Lung (tissue), 12 donors: ENCODE measurements around the gene PLA2G10. TPM values are rescaled to one million over a fixed set of nuclear protein-coding genes. Genes with fewer than 3 reads are reported as not detected.

Experiments used
- ATAC-seq: fragments of 200-7000 bp; cut with Tn5 transposase; one replicate; pipeline ENCODE4 v1.9.1; 2020; ENCODE audit warnings: moderate number of reproducible peaks; ENCODE audit not compliant: insufficient read depth, low FRiP score
- DNase-seq, 3 donors: peaks; one replicate each; pipeline ENCODE4 v3.0.0-alpha.2; 2013 to 2017
- H3K27ac ChIP-seq, 2 donors: one replicate each; pipeline ENCODE4 v1.5.1; 2013; ENCODE audit warnings: mild to moderate bottlenecking in 2 of 2, moderate library complexity in 2 of 2, control low read depth in 1 of 2, inconsistent platforms in 1 of 2, low read depth in 1 of 2, low read length in 1 of 2
- H3K27me3 ChIP-seq, 3 donors: one replicate each; pipeline ENCODE4 v1.5.1; 2013; ENCODE audit warnings: low read length in 2 of 3; ENCODE audit not compliant: control insufficient read depth in 3 of 3, insufficient read depth in 3 of 3
- H3K36me3 ChIP-seq, 4 donors: one replicate each; pipeline ENCODE4 v1.5.1; 2013; ENCODE audit warnings: low read length in 4 of 4, mild to moderate bottlenecking in 1 of 4, moderate library complexity in 1 of 4; ENCODE audit not compliant: control insufficient read depth in 4 of 4, insufficient read depth in 4 of 4
- H3K4me1 ChIP-seq, 5 donors: one replicate each; pipeline ENCODE4 v1.5.1; 2013; ENCODE audit warnings: low read length in 5 of 5, mild to moderate bottlenecking in 2 of 5, moderate library complexity in 1 of 5; ENCODE audit not compliant: control insufficient read depth in 5 of 5, insufficient read depth in 5 of 5
- H3K4me3 ChIP-seq: one replicate; pipeline ENCODE4 v1.5.1; 2013; ENCODE audit warnings: mild to moderate bottlenecking, control low read depth, moderate library complexity
- H3K9ac ChIP-seq, 2 donors: one replicate each; pipeline ENCODE4 v1.5.1; 2013; ENCODE audit warnings: low read length in 2 of 2, control low read depth in 1 of 2; ENCODE audit not compliant: insufficient read depth in 1 of 2
- H3K9me3 ChIP-seq, 4 donors: one replicate each; pipeline ENCODE4 v1.5.1; 2013; ENCODE audit warnings: low read length in 3 of 4, mild to moderate bottlenecking in 1 of 4, moderate library complexity in 1 of 4; ENCODE audit not compliant: control insufficient read depth in 4 of 4, insufficient read depth in 3 of 4
- CTCF ChIP-seq: IDR thresholded peaks from 2 replicates; pipeline ENCODE4 v1.5.1; 2012; ENCODE audit warnings: mild to moderate bottlenecking; ENCODE audit errors: control extremely low read depth, extremely low read depth
- WGBS, 2 donors: extraction: QIAGEN DNeasy Blood & Tissue Kit; methylation state at CpG; one replicate each; pipeline ENCODE4 v1.1.7; 2013; 5-methylcytosine and 5-hydroxymethylcytosine counted together
- polyA plus RNA-seq, 2 donors: library from polyadenylated mRNA; stranded (reverse); fragments of 200-250 nt; gene quantifications; one replicate each; pipeline ENCODE4 v1.2.1, GENCODE V29; 2013
- total RNA-seq, 2 donors: library from RNA; depleted of rRNA in 1 of 2; stranded (reverse); fragments of >200 nt in 1 of 2; gene quantifications; one replicate each; pipeline ENCODE4 v1.2.1, GENCODE V29; 2014 to 2021
- donor health status: control.
- donor health status: control.
- donor health status: Bipolar disorder and iron deficiency.
- donor health status: healthy.
- donor health status: DM: yes; HTN: yes; CAD: no.

The PLA2G10 gene
- total and polyA plus RNA-seq, 4 donors: 0.40 to 10.1 (median 5.7) TPM

- H3K27ac ChIP-seq: no peak overlapping the region
- H3K36me3 ChIP-seq: no peaks in the 10 kb centered on the region
- 81 to 88% methylated on average over 11 of the region's 11 CpGs for WGBS, 2 donors
- ATAC-seq (no peak), DNase-seq (no peak)
- no peaks in the 10 kb centered on the region for H3K4me1 ChIP-seq
- no peak overlapping the region for H3K4me3 ChIP-seq
- no peaks in the 10 kb centered on the region for H3K9me3 ChIP-seq
- H3K9ac ChIP-seq: no peak overlapping the region
- no peak for TF ChIP-seq CTCF
- no peaks in the 10 kb centered on the region for H3K27me3 ChIP-seq
Observed at GRCh38 chr16:14678748-14679497, 15.2 kb downstream of the PLA2G10 start.

- no peak for TF ChIP-seq CTCF
- DNase-seq (no peak), ATAC-seq (no peak)
- Histone ChIP-seq H3K9me3 (no peaks in the 10 kb centered on the region), H3K4me1 (no peaks in the 10 kb centered on the region), H3K9ac (no peak overlapping the region), H3K27ac (no peak overlapping the region), H3K27me3 (no peaks in the 10 kb centered on the region), H3K36me3 (no peaks in the 10 kb centered on the region), H3K4me3 (no peak overlapping the region)
- WGBS, 2 donors: 94 to 95% methylated on average over 5 of the region's 5 CpGs
Observed at GRCh38 chr16:14677627-14678026, 16.5 kb downstream of the PLA2G10 start.

- Histone ChIP-seq H3K4me1 (no peaks in the 10 kb centered on the region), H3K9me3 (no peaks in the 10 kb centered on the region), H3K9ac (no peak overlapping the region), H3K4me3 (no peak overlapping the region), H3K36me3 (no peaks in the 10 kb centered on the region), H3K27ac (no peak overlapping the region), H3K27me3 (no peaks in the 10 kb centered on the region)
- ATAC-seq: no peak
- TF ChIP-seq CTCF: no peak
- no peak for DNase-seq
- WGBS, 2 donors: 95 to 97% methylated on average over 3 of the region's 3 CpGs
Observed at GRCh38 chr16:14676633-14677032, 17.5 kb downstream of the PLA2G10 start.
